Measurements from ENCODE around the gene FAM118B. TPM values are rescaled to one million over a fixed set of nuclear protein-coding genes. Genes with fewer than 3 reads are reported as not detected.

Gene FAM118B
- total and polyA plus RNA-seq, 8 donors, result 2.5 to 9.0 (median 3.7) TPM

DNA sequence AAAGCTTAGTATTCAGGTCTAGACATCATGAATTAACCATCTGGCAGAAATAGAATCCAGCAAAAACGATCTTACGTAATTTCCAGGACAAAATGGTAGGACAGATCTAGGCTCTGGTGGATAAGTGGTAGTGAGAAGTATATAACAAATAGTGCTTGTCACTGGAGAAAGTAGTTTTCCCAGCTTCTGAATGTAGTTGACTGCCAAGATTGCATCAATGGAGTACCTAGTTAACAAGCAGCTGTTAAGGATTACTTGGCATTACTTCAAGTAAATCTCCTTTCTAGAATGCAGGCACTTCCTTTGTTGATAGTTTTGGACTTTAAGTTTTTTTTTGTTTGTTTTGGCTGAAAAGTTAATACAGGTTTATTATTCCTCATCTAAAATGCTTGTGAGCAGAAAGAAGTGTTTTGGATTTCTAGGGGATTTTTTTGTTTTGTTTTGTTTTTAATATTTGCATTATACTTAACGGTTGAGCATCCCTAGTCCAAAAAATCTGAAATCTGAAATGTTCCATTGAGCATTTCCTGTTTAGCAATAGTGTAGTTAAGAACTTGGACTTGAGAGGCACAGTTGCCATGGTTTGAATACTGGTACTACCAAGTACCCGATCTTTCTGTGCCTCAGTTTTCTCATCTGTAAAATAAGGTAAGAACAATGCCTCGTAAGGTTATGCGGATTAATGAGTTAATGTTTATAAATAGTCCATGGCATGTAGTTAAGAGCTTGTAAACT is 20.3 kb downstream of the FAM118B start:
- WGBS, 2 donors, result 45 to 48% methylated on average over 6 of the region's 6 CpGs
- Histone ChIP-seq H3K27ac (no peak overlapping the region), H3K9me3 (no peaks in the 10 kb centered on the region), H3K27me3 (no peaks in the 10 kb centered on the region), H3K4me3 (no peak overlapping the region), H3K4me1 (peaks cover 0 to 12% (median 10%) of the 10 kb centered on the region in 3 donors), H3K36me3 (no peaks in the 10 kb centered on the region)
- intact Hi-C loops (cut with DNase I), result no loop called here
- peak; percentile 23 for FAIRE-seq
- no peak for TF ChIP-seq CTCF (IDR thresholded peaks at IDR 0.05)
- no peak for DNase-seq
- ATAC-seq, result peak; percentile 58 to 87 (median 74)

- no peak for FAIRE-seq
- 90 to 93% methylated on average over 3 of the region's 3 CpGs for WGBS, 2 donors
- intact Hi-C loops (cut with DNase I), result no loop called here
- H3K4me3 ChIP-seq, result no peak overlapping the region
- H3K27me3 ChIP-seq, result no peaks in the 10 kb centered on the region
- no peaks in the 10 kb centered on the region for H3K36me3 ChIP-seq
- TF ChIP-seq CTCF (IDR thresholded peaks at IDR 0.05), result no peak
- no peak for ATAC-seq
- no peak for DNase-seq
- H3K27ac ChIP-seq, result no peak overlapping the region
- peaks cover 0 to 12% (median 10%) of the 10 kb centered on the region in 3 donors for H3K4me1 ChIP-seq
- H3K9me3 ChIP-seq, result no peaks in the 10 kb centered on the region
These were observed 21.1 kb downstream of the FAM118B start for GRCh38 chr11:126232683-126233082.

DNA sequence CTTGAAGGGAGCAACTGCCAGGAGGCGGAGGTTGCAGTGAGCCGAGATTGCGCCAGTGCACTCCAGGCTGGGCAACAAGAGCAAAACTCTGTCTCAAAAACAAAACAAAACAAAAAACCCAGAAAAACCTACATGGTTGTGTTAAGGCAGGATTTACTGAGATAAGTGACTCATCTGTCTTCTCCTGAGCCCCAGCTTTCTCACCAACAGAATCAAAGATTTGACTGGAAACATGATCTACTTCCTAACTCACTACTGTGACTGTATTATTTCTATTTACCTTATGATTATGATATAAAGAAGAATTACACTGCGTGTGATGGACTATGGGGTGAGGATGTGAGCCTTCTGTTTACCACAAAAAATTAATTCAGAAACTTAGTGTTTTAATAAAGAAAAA is 21.8 kb downstream of the FAM118B start:
- Histone ChIP-seq H3K36me3 (no peaks in the 10 kb centered on the region), H3K4me1 (peaks cover 0 to 12% (median 10%) of the 10 kb centered on the region in 3 donors), H3K27me3 (no peaks in the 10 kb centered on the region), H3K4me3 (no peak overlapping the region), H3K9me3 (no peaks in the 10 kb centered on the region), H3K27ac (no peak overlapping the region)
- FAIRE-seq, result no peak
- no peak for TF ChIP-seq CTCF (IDR thresholded peaks at IDR 0.05)
- WGBS, 2 donors, result 84 to 97% methylated on average over 4 of the region's 4 CpGs
- no peak for DNase-seq
- ATAC-seq, result no peak
- intact Hi-C loops (cut with DNase I), result no loop called here

- H3K9me3 ChIP-seq, result no peaks in the 10 kb centered on the region
- ATAC-seq (no peak), FAIRE-seq (no peak), DNase-seq (no peak)
- TF ChIP-seq CTCF (IDR thresholded peaks at IDR 0.05), result no peak
- no peaks in the 10 kb centered on the region for H3K36me3 ChIP-seq
- no peak overlapping the region for H3K4me3 ChIP-seq
- WGBS, 2 donors, result 82 to 94% methylated on average over 2 of the region's 2 CpGs
- no peaks in the 10 kb centered on the region for H3K4me1 ChIP-seq
- no peak overlapping the region for H3K27ac ChIP-seq
- intact Hi-C loops (cut with DNase I), result no loop called here
- H3K27me3 ChIP-seq, result no peaks in the 10 kb centered on the region
These were observed 35.1 kb downstream of the FAM118B start for GRCh38 chr11:126246636-126247035.

- Histone ChIP-seq H3K4me3 (no peak overlapping the region), H3K27ac (no peak overlapping the region), H3K36me3 (no peaks in the 10 kb centered on the region), H3K9me3 (no peaks in the 10 kb centered on the region), H3K27me3 (no peaks in the 10 kb centered on the region), H3K4me1 (peaks cover 0 to 9% (median 6%) of the 10 kb centered on the region in 3 donors)
- peak in 3 of 4 donors; percentile 26 to 72 (median 60) for ATAC-seq
- TF ChIP-seq CTCF (IDR thresholded peaks at IDR 0.05), result no peak
- intact Hi-C loops (cut with DNase I), result no loop called here
- WGBS, 2 donors, result 41 to 44% methylated on average over 4 of the region's 4 CpGs
- DNase-seq, result no peak
- FAIRE-seq, result no peak
These were observed 41.7 kb downstream of the FAM118B start for GRCh38 chr11:126253265-126253664.
